Measurements from ENCODE around the gene AARS2.

GRCh38 chr6:44327760-44328159, 14.6 kb upstream of the AARS2 start:
- TF ChIP-seq REST (IDR thresholded peaks at IDR 0.05; ENCODE audit: insufficient replicate concordance, low read depth) (no peak), CTCF (IDR thresholded peaks at IDR 0.05; ENCODE audit: insufficient read depth, low read length) (no peak), POLR2AphosphoS5 (IDR thresholded peaks at IDR 0.05; ENCODE audit: low read depth) (no peak)

All from HL-60 (cell line).